Measurements from ENCODE around the gene F9. TPM values are rescaled to one million over a fixed set of nuclear protein-coding genes. Genes with fewer than 3 reads are reported as not detected.

The F9 gene
- total and polyA plus RNA-seq, 2 donors from 2014 or later: not detected

DNA sequence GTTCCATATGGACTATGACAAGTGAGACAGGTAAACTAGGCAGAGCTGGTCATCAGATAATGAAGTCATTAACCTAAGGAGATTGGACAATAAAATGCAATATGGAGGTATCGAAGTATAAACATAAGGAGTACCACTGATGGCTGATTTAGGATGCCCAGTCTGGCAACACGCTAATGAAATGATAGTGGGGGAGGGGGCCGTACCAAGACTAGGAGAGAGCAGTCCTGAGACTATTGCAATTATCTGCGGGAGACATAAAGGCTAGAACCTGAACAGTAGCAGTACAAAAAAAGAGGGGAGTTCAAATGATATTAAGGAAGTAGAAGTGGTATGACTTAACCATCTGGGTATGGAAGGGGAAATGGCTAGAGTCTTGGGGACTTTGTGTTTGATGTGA, 2.3 kb downstream of the F9 start:
- Histone ChIP-seq H3K4me3 (ENCODE audit: low read length in 3 of 3) (no peak overlapping the region), H3K9me3 (ENCODE audit: control insufficient read depth in 2 of 3, insufficient read depth in 1 of 3, low read length in 3 of 3) (no peaks in the 10 kb centered on the region), H3K9ac (ENCODE audit: low read length in 3 of 3) (no peak overlapping the region), H3K27ac (ENCODE audit: low read depth in 2 of 2, low read length in 2 of 2) (no peak overlapping the region), H3K4me1 (ENCODE audit: control insufficient read depth in 2 of 3, insufficient read depth in 2 of 3, low read depth in 1 of 3, low read length in 3 of 3) (no peaks in the 10 kb centered on the region), H3K27me3 (ENCODE audit: control insufficient read depth, insufficient read depth, low read length) (no peaks in the 10 kb centered on the region), H3K36me3 (ENCODE audit: control insufficient read depth in 2 of 3, insufficient read depth in 3 of 3, low read length in 3 of 3) (no peaks in the 10 kb centered on the region)
- DNase-seq (no peak), FAIRE-seq (no peak)
- intact Hi-C loops (cut with DNase I): no loop called here
- TF ChIP-seq, protein P1, sequence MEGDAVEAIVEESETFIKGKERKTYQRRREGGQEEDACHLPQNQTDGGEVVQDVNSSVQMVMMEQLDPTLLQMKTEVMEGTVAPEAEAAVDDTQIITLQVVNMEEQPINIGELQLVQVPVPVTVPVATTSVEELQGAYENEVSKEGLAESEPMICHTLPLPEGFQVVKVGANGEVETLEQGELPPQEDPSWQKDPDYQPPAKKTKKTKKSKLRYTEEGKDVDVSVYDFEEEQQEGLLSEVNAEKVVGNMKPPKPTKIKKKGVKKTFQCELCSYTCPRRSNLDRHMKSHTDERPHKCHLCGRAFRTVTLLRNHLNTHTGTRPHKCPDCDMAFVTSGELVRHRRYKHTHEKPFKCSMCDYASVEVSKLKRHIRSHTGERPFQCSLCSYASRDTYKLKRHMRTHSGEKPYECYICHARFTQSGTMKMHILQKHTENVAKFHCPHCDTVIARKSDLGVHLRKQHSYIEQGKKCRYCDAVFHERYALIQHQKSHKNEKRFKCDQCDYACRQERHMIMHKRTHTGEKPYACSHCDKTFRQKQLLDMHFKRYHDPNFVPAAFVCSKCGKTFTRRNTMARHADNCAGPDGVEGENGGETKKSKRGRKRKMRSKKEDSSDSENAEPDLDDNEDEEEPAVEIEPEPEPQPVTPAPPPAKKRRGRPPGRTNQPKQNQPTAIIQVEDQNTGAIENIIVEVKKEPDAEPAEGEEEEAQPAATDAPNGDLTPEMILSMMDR (IDR thresholded peaks at IDR 0.05; ENCODE audit: borderline replicate concordance, extremely low read depth, insufficient read depth): no peak

DNA sequence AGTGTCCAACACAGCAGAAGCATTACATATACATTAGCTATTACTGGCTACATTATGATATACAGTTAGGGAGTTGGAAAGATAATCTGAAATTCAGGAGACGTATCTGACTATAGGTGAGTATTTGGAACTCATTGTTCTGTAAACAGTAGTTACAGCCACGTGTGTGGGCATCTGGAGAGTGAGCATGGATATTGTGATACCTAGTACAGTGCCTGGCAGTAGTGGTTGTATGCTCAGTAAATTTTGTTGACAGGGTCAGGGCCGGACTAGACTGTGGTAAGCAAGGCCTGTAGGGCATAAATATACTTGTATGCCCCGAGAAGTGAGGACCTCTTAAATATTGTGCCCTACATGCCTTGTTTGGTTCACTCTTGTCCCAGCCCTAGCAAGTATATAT, 2.9 kb downstream of the F9 start:
- TF ChIP-seq, protein P1 (IDR thresholded peaks at IDR 0.05; ENCODE audit: borderline replicate concordance, extremely low read depth, insufficient read depth): no peak
- FAIRE-seq: no peak
- no peak overlapping the region for H3K9ac ChIP-seq (ENCODE audit: low read length in 3 of 3)
- H3K4me1 ChIP-seq (ENCODE audit: control insufficient read depth in 2 of 3, insufficient read depth in 2 of 3, low read depth in 1 of 3, low read length in 3 of 3): no peaks in the 10 kb centered on the region
- intact Hi-C loops (cut with DNase I): no loop called here
- no peak for DNase-seq
- H3K27ac ChIP-seq (ENCODE audit: low read depth in 2 of 2, low read length in 2 of 2): no peak overlapping the region
- no peaks in the 10 kb centered on the region for H3K9me3 ChIP-seq (ENCODE audit: control insufficient read depth in 2 of 3, insufficient read depth in 1 of 3, low read length in 3 of 3)
- no peak overlapping the region for H3K4me3 ChIP-seq (ENCODE audit: low read length in 3 of 3)
- H3K36me3 ChIP-seq (ENCODE audit: control insufficient read depth in 2 of 3, insufficient read depth in 3 of 3, low read length in 3 of 3): no peaks in the 10 kb centered on the region
- no peaks in the 10 kb centered on the region for H3K27me3 ChIP-seq (ENCODE audit: control insufficient read depth, insufficient read depth, low read length)

DNA sequence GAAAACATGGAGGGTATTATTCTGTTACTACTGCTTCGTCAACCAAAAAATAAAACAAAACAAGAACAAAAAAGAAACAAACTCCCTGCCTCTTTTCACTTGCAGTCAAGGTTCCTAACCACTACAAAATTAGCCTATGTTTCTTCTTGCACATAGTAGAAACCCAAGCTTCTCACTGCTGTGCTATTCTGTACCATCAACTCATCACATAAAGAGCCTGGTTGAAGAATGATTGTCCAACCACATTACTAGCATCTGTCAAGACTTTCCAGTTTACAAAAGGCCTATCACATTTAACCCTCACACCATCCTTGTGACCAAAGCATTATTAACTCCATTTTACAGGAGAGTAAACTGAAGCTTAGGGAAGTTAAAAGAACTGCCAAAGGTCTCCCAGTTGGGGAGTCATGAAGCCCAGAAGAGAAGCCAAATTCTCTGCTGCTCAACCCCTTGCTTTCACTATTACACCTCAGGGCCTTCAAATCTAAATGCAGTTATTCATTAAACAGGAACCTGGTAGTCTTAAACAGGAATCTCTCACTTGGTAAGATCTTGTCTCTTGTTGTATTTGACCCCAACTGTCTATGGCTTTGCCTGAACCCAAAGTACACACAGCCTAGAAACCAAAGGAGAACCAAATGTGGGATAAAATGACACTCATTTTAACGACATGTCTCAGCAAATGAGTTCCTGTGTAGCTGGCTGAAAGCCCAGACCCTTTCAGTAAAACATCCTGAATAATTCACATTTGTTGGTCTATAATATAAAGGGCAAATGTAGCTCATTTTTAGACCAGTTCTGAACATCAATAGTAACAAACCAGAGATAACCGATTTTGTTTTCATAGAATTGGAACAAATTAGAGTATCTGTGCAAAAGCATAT, 8.6 kb downstream of the F9 start:
- no peaks in the 10 kb centered on the region for H3K9me3 ChIP-seq (ENCODE audit: control insufficient read depth in 2 of 3, insufficient read depth in 1 of 3, low read length in 3 of 3)
- no peaks in the 10 kb centered on the region for H3K4me1 ChIP-seq (ENCODE audit: control insufficient read depth in 2 of 3, insufficient read depth in 2 of 3, low read depth in 1 of 3, low read length in 3 of 3)
- intact Hi-C loops (cut with DNase I): no loop called here
- H3K36me3 ChIP-seq (ENCODE audit: control insufficient read depth in 2 of 3, insufficient read depth in 3 of 3, low read length in 3 of 3): no peaks in the 10 kb centered on the region
- H3K27ac ChIP-seq (ENCODE audit: low read depth in 2 of 2, low read length in 2 of 2): no peak overlapping the region
- DNase-seq (peak in 2 of 5 donors; percentile 13 to 52), FAIRE-seq (no peak)
- no peak overlapping the region for H3K4me3 ChIP-seq (ENCODE audit: low read length in 3 of 3)
- TF ChIP-seq, protein P1 (IDR thresholded peaks at IDR 0.05; ENCODE audit: borderline replicate concordance, extremely low read depth, insufficient read depth): no peak
- H3K9ac ChIP-seq (ENCODE audit: low read length in 3 of 3): no peak overlapping the region
- no peaks in the 10 kb centered on the region for H3K27me3 ChIP-seq (ENCODE audit: control insufficient read depth, insufficient read depth, low read length)
